Measurements from ENCODE around the gene SMG9. TPM values are rescaled to one million over a fixed set of nuclear protein-coding genes. Genes with fewer than 3 reads are reported as not detected.

SMG9 gene
- total RNA-seq, 1 experiment from 2014 or later, result 90.6 TPM

- no peaks in the 10 kb centered on the region for H3K36me3 ChIP-seq (ENCODE audit: insufficient read depth, low read length, poor library complexity, severe bottlenecking)
- ChIA-PET POLR2A (ENCODE audit: low non-redundant PET) (no interaction called here), CTCF (no interaction called here)
- no peak for DNase-seq (ENCODE audit: low spot score)
- H3K27ac ChIP-seq (ENCODE audit: low read depth, low read length, poor library complexity, severe bottlenecking), result no peak overlapping the region
- intact Hi-C loops (cut with micrococcal nuclease; ENCODE audit: unreplicated experiment), result no loop called here
- H3K27me3 ChIP-seq (replicated peaks; ENCODE audit: insufficient read depth, low read depth, low read length, poor library complexity), result no peaks in the 10 kb centered on the region
- H3K4me3 ChIP-seq (ENCODE audit: low read depth, low read length, poor library complexity, severe bottlenecking), result no peak overlapping the region
- H3K4me1 ChIP-seq (ENCODE audit: insufficient read depth, low read length, poor library complexity, severe bottlenecking), result peaks cover 4% of the 10 kb centered on the region
- H3K9me3 ChIP-seq (ENCODE audit: low read depth, low read length, poor library complexity, severe bottlenecking), result no peaks in the 10 kb centered on the region
- TF ChIP-seq EZH2 (IDR thresholded peaks at IDR 0.05; ENCODE audit: borderline replicate concordance, low read depth, low read length, poor library complexity, severe bottlenecking), result no peak
- BruUV-seq (replicated peaks), result no TSS peak
Measured at GRCh38 chr19:43762814-43763213, 8.1 kb upstream of the SMG9 start.

DNA sequence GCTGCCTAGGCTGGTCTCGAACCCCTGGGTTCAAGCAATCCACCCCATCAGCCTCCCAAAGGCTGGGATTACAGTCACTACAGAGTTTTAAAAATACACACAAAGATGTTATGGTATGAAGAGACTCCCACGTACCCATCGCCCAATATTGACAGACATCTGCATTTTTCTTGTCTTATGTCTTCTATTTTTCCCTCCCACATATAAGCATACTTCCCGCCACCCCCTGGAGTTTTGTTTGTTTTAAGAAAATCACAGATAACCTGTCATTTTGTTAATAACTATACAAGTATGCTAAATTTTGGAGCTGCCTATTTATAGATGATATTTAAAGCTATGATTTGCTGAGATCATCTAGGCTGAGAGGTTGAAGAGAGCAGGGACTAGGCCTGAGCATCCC lies 6.2 kb upstream of the SMG9 start:
- peaks cover 4% of the 10 kb centered on the region for H3K4me1 ChIP-seq (ENCODE audit: insufficient read depth, low read length, poor library complexity, severe bottlenecking)

DNA sequence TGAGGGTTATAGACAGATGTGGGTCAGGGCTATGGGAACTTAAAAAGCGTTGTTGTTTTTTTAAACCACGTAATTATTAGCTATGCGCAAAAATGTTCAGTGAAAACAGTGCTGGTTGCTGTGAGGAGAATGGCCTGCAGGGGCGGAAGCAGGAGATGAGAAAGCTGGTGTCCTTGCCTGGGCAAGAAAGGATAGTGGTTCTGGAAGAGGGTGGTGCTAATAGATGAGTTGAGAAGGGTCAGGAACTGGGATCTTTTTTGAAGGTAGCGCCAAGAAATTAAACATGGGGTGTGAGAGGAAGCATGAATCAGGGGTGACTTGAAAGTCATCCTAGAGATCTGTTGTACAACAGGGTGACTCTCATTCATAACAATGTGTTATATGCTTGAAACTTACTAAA lies 4.8 kb upstream of the SMG9 start:
- TF ChIP-seq, protein P1, sequence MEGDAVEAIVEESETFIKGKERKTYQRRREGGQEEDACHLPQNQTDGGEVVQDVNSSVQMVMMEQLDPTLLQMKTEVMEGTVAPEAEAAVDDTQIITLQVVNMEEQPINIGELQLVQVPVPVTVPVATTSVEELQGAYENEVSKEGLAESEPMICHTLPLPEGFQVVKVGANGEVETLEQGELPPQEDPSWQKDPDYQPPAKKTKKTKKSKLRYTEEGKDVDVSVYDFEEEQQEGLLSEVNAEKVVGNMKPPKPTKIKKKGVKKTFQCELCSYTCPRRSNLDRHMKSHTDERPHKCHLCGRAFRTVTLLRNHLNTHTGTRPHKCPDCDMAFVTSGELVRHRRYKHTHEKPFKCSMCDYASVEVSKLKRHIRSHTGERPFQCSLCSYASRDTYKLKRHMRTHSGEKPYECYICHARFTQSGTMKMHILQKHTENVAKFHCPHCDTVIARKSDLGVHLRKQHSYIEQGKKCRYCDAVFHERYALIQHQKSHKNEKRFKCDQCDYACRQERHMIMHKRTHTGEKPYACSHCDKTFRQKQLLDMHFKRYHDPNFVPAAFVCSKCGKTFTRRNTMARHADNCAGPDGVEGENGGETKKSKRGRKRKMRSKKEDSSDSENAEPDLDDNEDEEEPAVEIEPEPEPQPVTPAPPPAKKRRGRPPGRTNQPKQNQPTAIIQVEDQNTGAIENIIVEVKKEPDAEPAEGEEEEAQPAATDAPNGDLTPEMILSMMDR (conservative IDR thresholded peaks at IDR 0.05; ENCODE audit: low read depth, low read length), result 0 out of 2 replicates have a peak, but pooled peaks have one; percentile 27
- TF ChIP-seq EZH2 (IDR thresholded peaks at IDR 0.05; ENCODE audit: borderline replicate concordance, low read depth, low read length, poor library complexity, severe bottlenecking), result no peak
- DNase-seq (ENCODE audit: low spot score), result peak; percentile 29
- Histone ChIP-seq H3K36me3 (ENCODE audit: insufficient read depth, low read length, poor library complexity, severe bottlenecking) (no peaks in the 10 kb centered on the region), H3K27ac (ENCODE audit: low read depth, low read length, poor library complexity, severe bottlenecking) (no peak overlapping the region), H3K4me1 (ENCODE audit: insufficient read depth, low read length, poor library complexity, severe bottlenecking) (no peaks in the 10 kb centered on the region), H3K27me3 (replicated peaks; ENCODE audit: insufficient read depth, low read depth, low read length, poor library complexity) (no peaks in the 10 kb centered on the region), H3K4me3 (ENCODE audit: low read depth, low read length, poor library complexity, severe bottlenecking) (no peak overlapping the region), H3K9me3 (ENCODE audit: low read depth, low read length, poor library complexity, severe bottlenecking) (no peaks in the 10 kb centered on the region)
- intact Hi-C loops (cut with micrococcal nuclease; ENCODE audit: unreplicated experiment), result no loop called here
- no TSS peak for BruUV-seq (replicated peaks)
- CTCF ChIA-PET, result interaction anchor here (1.2 kb wide), 1 partner anchor 14 kb away, joined by 4 read pairs; no protein-coding TSS in a partner anchor
- POLR2A ChIA-PET (ENCODE audit: low non-redundant PET), result no interaction called here

More for the DNA sequence above, 6.2 kb upstream of the SMG9 start:
- Histone ChIP-seq H3K27ac (ENCODE audit: low read depth, low read length, poor library complexity, severe bottlenecking) (no peak overlapping the region), H3K36me3 (ENCODE audit: insufficient read depth, low read length, poor library complexity, severe bottlenecking) (no peaks in the 10 kb centered on the region), H3K27me3 (replicated peaks; ENCODE audit: insufficient read depth, low read depth, low read length, poor library complexity) (no peaks in the 10 kb centered on the region), H3K9me3 (ENCODE audit: low read depth, low read length, poor library complexity, severe bottlenecking) (no peaks in the 10 kb centered on the region), H3K4me3 (ENCODE audit: low read depth, low read length, poor library complexity, severe bottlenecking) (no peak overlapping the region)
- CTCF ChIA-PET, result no interaction called here
- no peak for TF ChIP-seq EZH2 (IDR thresholded peaks at IDR 0.05; ENCODE audit: borderline replicate concordance, low read depth, low read length, poor library complexity, severe bottlenecking)
- TF ChIP-seq, protein P1 (conservative IDR thresholded peaks at IDR 0.05; ENCODE audit: low read depth, low read length), result no peak
- POLR2A ChIA-PET (ENCODE audit: low non-redundant PET), result no interaction called here
- DNase-seq (ENCODE audit: low spot score), result no peak
- intact Hi-C loops (cut with micrococcal nuclease; ENCODE audit: unreplicated experiment), result no loop called here
- no TSS peak for BruUV-seq (replicated peaks)

GRCh38 chr19:43755256-43755801 lies 567 bp upstream of the SMG9 start:
- TSS peak; percentile 94 for BruUV-seq (replicated peaks)
- peaks cover 11% of the 10 kb centered on the region for H3K4me1 ChIP-seq (ENCODE audit: insufficient read depth, low read length, poor library complexity, severe bottlenecking)
- intact Hi-C loops (cut with micrococcal nuclease; ENCODE audit: unreplicated experiment), result no loop called here
- ChIA-PET CTCF (interaction anchor here (0.6 to 1.5 kb wide), 4 partner anchors 10 to 759 kb away, joined by 3 to 9 read pairs (median 3); no protein-coding TSS in a partner anchor), POLR2A (ENCODE audit: low non-redundant PET) (no interaction called here)
- peak; percentile 85 for DNase-seq (ENCODE audit: low spot score)
- peak overlapping the region; percentile 98 for H3K27ac ChIP-seq (ENCODE audit: low read depth, low read length, poor library complexity, severe bottlenecking)
- peaks cover 14% of the 10 kb centered on the region for H3K36me3 ChIP-seq (ENCODE audit: insufficient read depth, low read length, poor library complexity, severe bottlenecking)
- H3K27me3 ChIP-seq (replicated peaks; ENCODE audit: insufficient read depth, low read depth, low read length, poor library complexity), result no peaks in the 10 kb centered on the region
- TF ChIP-seq, protein P1 (conservative IDR thresholded peaks at IDR 0.05; ENCODE audit: low read depth, low read length), result no peak
- no peak for TF ChIP-seq EZH2 (IDR thresholded peaks at IDR 0.05; ENCODE audit: borderline replicate concordance, low read depth, low read length, poor library complexity, severe bottlenecking)
- H3K9me3 ChIP-seq (ENCODE audit: low read depth, low read length, poor library complexity, severe bottlenecking), result no peaks in the 10 kb centered on the region
- peak overlapping the region; percentile 67 for H3K4me3 ChIP-seq (ENCODE audit: low read depth, low read length, poor library complexity, severe bottlenecking)
